Activated CD4-positive, alpha-beta T cell treated with anti-CD3 and anti-CD28 coated beads for 36 hours (primary cell): ENCODE results near the gene ANKRD18A. TPM values are rescaled to one million over a fixed set of nuclear protein-coding genes. Genes with fewer than 3 reads are reported as not detected.

ENCODE experiments used
- ATAC-seq: fragments of 200-7000 bp; cut with Tn5 transposase; one replicate; pipeline ENCODE4 v1.10.0; 2021; ENCODE audit warnings: mild to moderate bottlenecking, moderate library complexity
- CTCF ChIA-PET: fragments of 350-600 bp; sonication (Branson Sonifier 250); formaldehyde crosslinking; loops from one replicate; lab custom pipeline; 2021; ENCODE audit warnings: antibody characterized with exemption; lab: Charles Lee
- POLR2A ChIA-PET: fragments of 350-600 bp; sonication (Branson Sonifier 250); formaldehyde crosslinking; loops from one replicate; lab custom pipeline; 2021; ENCODE audit warnings: antibody characterized with exemption, inconsistent platforms; lab: Charles Lee
- DNase-seq: peaks from one replicate; pipeline ENCODE4 v3.0.0-alpha.2; 2020
- H3K27ac Mint-ChIP-seq: one replicate; pipeline ENCODE4 v1.8.0; 2021; ENCODE audit warnings: mixed read lengths
- H3K27me3 Mint-ChIP-seq: one replicate; pipeline ENCODE4 v1.8.0; 2021; ENCODE audit warnings: mixed read lengths
- H3K36me3 Mint-ChIP-seq: one replicate; pipeline ENCODE4 v1.8.0; 2021; ENCODE audit warnings: low read depth, mixed read lengths
- H3K4me1 Mint-ChIP-seq: one replicate; pipeline ENCODE4 v1.8.0; 2021; ENCODE audit warnings: mixed read lengths
- H3K4me3 Mint-ChIP-seq: one replicate; pipeline ENCODE4 v1.8.0; 2021; ENCODE audit warnings: mild to moderate bottlenecking, moderate library complexity, mixed read lengths
- H3K9me3 Mint-ChIP-seq: one replicate; pipeline ENCODE4 v1.8.0; 2021; ENCODE audit warnings: low read depth, mixed read lengths
- intact Hi-C, 2 experiments: fragments of 100-400 bp; cut with DNase I in 1 of 2; cut with micrococcal nuclease in 1 of 2; formaldehyde crosslinking; loops; one replicate each; pipeline versions ENCODE4 v1.14.2 to v1.15.1; 2022 to 2024; cut with DNase I, micrococcal nuclease
- total RNA-seq, 2 experiments: library from RNA; stranded (reverse); gene quantifications; one replicate each; pipeline ENCODE4 v1.2.3, GENCODE V29; 2021

Gene ANKRD18A
- total RNA-seq, 2 experiments from 2014 or later, result 6.4 to 7.5 TPM

- Mint-ChIP-seq H3K9me3 (no peaks in the 10 kb centered on the region), H3K27me3 (peaks cover 2% of the 10 kb centered on the region), H3K4me3 (no peak overlapping the region), H3K36me3 (no peaks in the 10 kb centered on the region), H3K4me1 (no peaks in the 10 kb centered on the region), H3K27ac (no peak overlapping the region)
- DNase-seq (no peak), ATAC-seq (no peak)
- intact Hi-C loops, result no loop called here
- ChIA-PET CTCF (no interaction called here), POLR2A (no interaction called here)
These were observed 97.3 kb downstream of the ANKRD18A start for GRCh38 chr9:38523121-38523520.

- H3K4me1 Mint-ChIP-seq, result no peaks in the 10 kb centered on the region
- H3K36me3 Mint-ChIP-seq, result no peaks in the 10 kb centered on the region
- ATAC-seq (no peak), DNase-seq (no peak)
- intact Hi-C loops, result no loop called here
- ChIA-PET POLR2A (no interaction called here), CTCF (interaction anchor here (0.6 kb wide), 1 partner anchor 8 kb away, joined by 3 read pairs; no protein-coding TSS in a partner anchor)
- no peaks in the 10 kb centered on the region for H3K9me3 Mint-ChIP-seq
- H3K27ac Mint-ChIP-seq, result no peak overlapping the region
- no peak overlapping the region for H3K4me3 Mint-ChIP-seq
- H3K27me3 Mint-ChIP-seq, result peaks cover under 1% of the 10 kb centered on the region
These were observed 98.6 kb downstream of the ANKRD18A start for GRCh38 chr9:38521762-38522161.

Other genes with a start within 250 kb of the ANKRD18A start
- gene ALDH1B1, start 227.9 kb downstream of the ANKRD18A start, total RNA-seq, result 10 to 100 TPM; 20.3 to 21.8 TPM
- gene IGFBPL1, start 196.1 kb downstream of the ANKRD18A start, total RNA-seq, result under 1 TPM in 1 of 2 experiments, not detected in 1; 0.21 TPM
- gene FAM240B, start 99.5 kb upstream of the ANKRD18A start, total RNA-seq, result not detected